Activated CD4-positive, alpha-beta memory T cell treated with anti-CD3 and anti-CD28 coated beads for 36 hours (primary cell): Measurements from ENCODE around the gene FGF1. TPM values are rescaled to one million over a fixed set of nuclear protein-coding genes. Genes with fewer than 3 reads are reported as not detected.
A peak's percentile ranks its signal among the peaks of the same experiment; 100 is the strongest.

ENCODE experiments used
- CTCF ChIA-PET: fragments of 350-600 bp; sonication (Branson Sonifier 250); formaldehyde crosslinking; loops from one replicate; lab custom pipeline; 2021; ENCODE audit warnings: antibody characterized with exemption, inconsistent platforms; lab: Charles Lee
- POLR2A ChIA-PET: fragments of 350-600 bp; sonication (Branson Sonifier 250); formaldehyde crosslinking; loops from one replicate; lab custom pipeline; 2021; ENCODE audit warnings: antibody characterized with exemption; lab: Charles Lee
- DNase-seq: peaks from one replicate; pipeline ENCODE4 v3.0.0-alpha.2; 2020
- H3K27ac Mint-ChIP-seq: one replicate; pipeline ENCODE4 v1.8.0; 2021; ENCODE audit warnings: mixed read lengths
- H3K27me3 Mint-ChIP-seq: one replicate; pipeline ENCODE4 v1.8.0; 2021; ENCODE audit warnings: mixed read lengths
- H3K36me3 Mint-ChIP-seq: one replicate; pipeline ENCODE4 v1.8.0; 2021; ENCODE audit warnings: mixed read lengths
- H3K4me1 Mint-ChIP-seq: one replicate; pipeline ENCODE4 v1.8.0; 2021; ENCODE audit warnings: low read depth, mixed read lengths
- H3K4me3 Mint-ChIP-seq: one replicate; pipeline ENCODE4 v1.8.0; 2021; ENCODE audit warnings: mild to moderate bottlenecking, mixed read lengths
- H3K9me3 Mint-ChIP-seq: one replicate; pipeline ENCODE4 v1.8.0; 2021; ENCODE audit warnings: mixed read lengths
- intact Hi-C: fragments of 100-400 bp; cut with micrococcal nuclease; formaldehyde crosslinking; loops from one replicate; pipeline ENCODE4 v1.15.1; 2023
- total RNA-seq, 2 experiments: library from RNA; stranded (reverse); gene quantifications; one replicate each; pipeline ENCODE4 v1.2.3, GENCODE V29; 2021

The FGF1 gene
- not detected for total RNA-seq

GRCh38 chr5:142685418-142686209 lies at the start of gene FGF1:
Gene FGF1 (minus strand): TSS chr5:142686090. CDS start chr5:142614127, 71,963 bp downstream.
- no peaks in the 10 kb centered on the region for H3K36me3 Mint-ChIP-seq
- no peak within 1 kb of the TSS for H3K27ac Mint-ChIP-seq
- H3K9me3 Mint-ChIP-seq = no peaks in the 10 kb centered on the region
- peaks cover 6% of the 10 kb centered on the region for H3K27me3 Mint-ChIP-seq
- DNase-seq = no peak
- H3K4me3 Mint-ChIP-seq = no peak within 1 kb of the TSS
- intact Hi-C loops = no loop called here
- ChIA-PET POLR2A (interaction anchor here (0.9 kb wide), 1 partner anchor 14 kb away, joined by 5 read pairs; no protein-coding TSS in a partner anchor), CTCF (interaction anchor here (0.7 to 2.8 kb wide), 4 partner anchors 13 to 32 kb away, joined by 3 to 8 read pairs (median 6); no protein-coding TSS in a partner anchor)
- H3K4me1 Mint-ChIP-seq = no peaks in the 10 kb centered on the region

- Mint-ChIP-seq H3K9me3 (no peaks in the 10 kb centered on the region), H3K27me3 (no peaks in the 10 kb centered on the region), H3K36me3 (no peaks in the 10 kb centered on the region), H3K27ac (no peak overlapping the region), H3K4me3 (no peak overlapping the region), H3K4me1 (peaks cover 7% of the 10 kb centered on the region)
- CTCF ChIA-PET = interaction anchor here (0.9 to 1.2 kb wide), 3 partner anchors 14 to 140 kb away, joined by 3 to 7 read pairs (median 4); no protein-coding TSS in a partner anchor
- DNase-seq = no peak
- intact Hi-C loops = no loop called here
- POLR2A ChIA-PET = no interaction called here
Observed at GRCh38 chr5:142727735-142728047, 41.8 kb upstream of the FGF1 start.

DNA sequence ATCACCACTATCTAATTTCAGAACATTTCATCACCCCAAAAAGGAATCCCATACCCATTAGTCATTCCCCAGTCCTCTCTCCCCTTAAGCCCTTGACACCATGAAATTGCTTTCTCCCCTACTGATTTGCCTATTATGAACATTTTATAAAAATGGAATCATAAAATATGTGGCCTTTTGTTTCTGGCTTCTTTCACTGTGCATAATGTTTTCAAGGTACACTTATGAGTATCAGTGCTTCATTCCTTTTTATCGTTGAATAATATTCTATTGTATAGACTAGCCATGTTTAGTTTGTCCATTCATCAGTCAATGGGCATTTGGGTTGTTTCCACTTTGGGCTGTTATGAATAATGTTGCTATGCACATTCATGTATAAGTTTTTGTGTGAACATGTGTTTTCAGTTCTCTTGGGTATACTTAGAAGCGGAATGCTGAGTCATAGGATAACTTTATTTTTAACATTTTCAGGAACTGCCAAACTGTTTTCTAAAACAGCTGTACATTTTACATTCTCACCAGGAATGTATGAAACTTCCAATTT lies 40.4 kb upstream of the FGF1 start:
- Mint-ChIP-seq H3K27me3 (no peaks in the 10 kb centered on the region), H3K4me3 (no peak overlapping the region), H3K27ac (no peak overlapping the region), H3K36me3 (no peaks in the 10 kb centered on the region), H3K4me1 (peaks cover 7% of the 10 kb centered on the region), H3K9me3 (no peaks in the 10 kb centered on the region)
- CTCF ChIA-PET = no interaction called here
- intact Hi-C loops = no loop called here
- POLR2A ChIA-PET = no interaction called here
- DNase-seq = no peak

DNA sequence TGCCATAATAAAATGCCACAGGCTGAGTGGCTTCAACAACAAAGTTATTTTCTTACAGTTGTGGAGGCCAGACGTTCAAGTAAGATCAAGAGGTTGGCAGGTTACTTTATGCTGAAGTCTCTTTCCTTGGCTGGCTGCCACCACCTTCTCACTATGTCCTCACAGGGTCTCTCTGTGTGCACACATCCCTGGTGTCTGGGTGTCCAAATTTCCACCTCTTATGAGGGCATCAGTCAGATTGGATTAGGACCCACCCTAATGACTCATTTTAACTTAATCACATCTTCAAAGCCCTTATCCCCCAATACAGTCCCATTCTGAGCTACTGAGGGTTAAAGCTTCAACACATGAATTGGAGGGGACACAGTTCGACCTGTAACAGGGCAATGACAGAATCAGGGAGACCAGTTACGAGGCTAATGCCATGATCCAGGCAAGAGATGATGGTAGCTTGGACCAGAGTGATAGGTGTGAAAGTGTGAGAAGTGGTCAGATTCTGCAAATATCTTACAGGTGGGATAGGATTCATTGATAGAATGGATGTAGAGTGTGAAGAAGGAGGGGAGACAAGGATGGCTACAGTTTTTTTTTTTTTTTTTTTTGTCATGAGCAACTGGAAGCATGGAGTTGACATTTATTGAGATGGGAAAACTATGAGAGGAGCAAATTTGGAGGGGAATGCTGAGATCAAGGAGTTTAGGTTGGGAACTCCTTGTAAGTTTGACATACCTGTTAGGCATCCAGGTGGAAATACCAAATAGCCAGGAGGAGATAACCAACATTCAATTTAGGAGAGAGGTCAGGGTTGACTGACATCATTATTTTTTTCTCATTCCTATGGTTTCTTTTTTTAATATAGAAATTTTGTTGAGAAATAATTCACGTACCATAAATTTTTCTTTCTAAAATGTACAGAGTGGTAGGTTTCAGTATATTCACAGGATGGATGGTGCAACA lies 39.6 kb upstream of the FGF1 start:
- H3K27ac Mint-ChIP-seq = no peak overlapping the region
- intact Hi-C loops = no loop called here
- ChIA-PET POLR2A (no interaction called here), CTCF (interaction anchor here (5.1 kb wide), 1 partner anchor 12 kb away, joined by 41 read pairs; no protein-coding TSS in a partner anchor)
- no peaks in the 10 kb centered on the region for H3K27me3 Mint-ChIP-seq
- H3K4me3 Mint-ChIP-seq = no peak overlapping the region
- no peaks in the 10 kb centered on the region for H3K36me3 Mint-ChIP-seq
- H3K4me1 Mint-ChIP-seq = peaks cover 7% of the 10 kb centered on the region
- H3K9me3 Mint-ChIP-seq = no peaks in the 10 kb centered on the region
- DNase-seq = no peak

DNA sequence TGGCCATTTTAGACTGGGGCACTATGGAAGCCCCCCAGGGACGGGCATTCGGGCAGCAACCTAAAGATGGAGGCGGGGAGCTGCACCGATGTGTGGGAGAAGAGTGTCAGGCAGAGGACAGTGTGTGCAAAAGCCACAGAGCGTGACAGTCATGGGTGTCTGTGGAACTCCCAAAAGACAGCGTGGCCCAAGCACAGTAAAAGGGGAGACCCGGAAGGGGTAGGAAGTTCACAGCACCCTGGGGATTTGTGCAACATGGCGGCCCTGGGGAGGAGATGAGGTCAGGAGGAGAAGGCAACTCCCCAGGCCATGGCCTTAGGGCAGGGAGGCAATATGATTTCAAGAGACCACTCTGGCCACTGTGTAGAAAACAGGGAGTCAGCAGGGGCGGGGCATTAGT lies 38.9 kb upstream of the FGF1 start:
- DNase-seq = no peak
- POLR2A ChIA-PET = no interaction called here
- Mint-ChIP-seq H3K27ac (no peak overlapping the region), H3K36me3 (no peaks in the 10 kb centered on the region), H3K27me3 (no peaks in the 10 kb centered on the region), H3K4me1 (peaks cover 7% of the 10 kb centered on the region), H3K4me3 (no peak overlapping the region), H3K9me3 (no peaks in the 10 kb centered on the region)
- intact Hi-C loops = no loop called here
- CTCF ChIA-PET = interaction anchor here (5.1 kb wide), 1 partner anchor 11 kb away, joined by 41 read pairs; no protein-coding TSS in a partner anchor

DNA sequence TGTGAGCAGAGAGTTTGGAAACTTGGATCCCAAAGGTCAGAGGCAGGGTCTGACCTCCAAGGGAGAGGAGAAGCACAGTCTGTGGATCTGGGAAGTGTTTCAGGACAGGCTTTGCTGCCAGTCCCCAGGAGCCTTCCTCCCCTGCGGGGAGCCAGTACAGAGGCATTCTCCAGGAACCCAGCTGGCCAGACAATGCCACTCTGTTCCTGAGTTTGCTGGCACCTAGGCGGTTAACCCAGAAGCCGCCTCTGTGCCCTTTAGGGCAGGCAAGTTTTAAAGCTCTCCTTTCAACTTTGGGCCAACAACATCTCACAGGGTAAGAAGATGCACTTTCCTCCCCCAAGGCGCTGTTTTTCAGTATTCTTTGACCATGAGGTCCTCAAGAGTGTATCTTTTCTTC lies 37.0 kb upstream of the FGF1 start:
- H3K4me1 Mint-ChIP-seq = peaks cover 7% of the 10 kb centered on the region
- H3K27ac Mint-ChIP-seq = no peak overlapping the region
- H3K4me3 Mint-ChIP-seq = no peak overlapping the region
- no peaks in the 10 kb centered on the region for H3K27me3 Mint-ChIP-seq
- no peaks in the 10 kb centered on the region for H3K36me3 Mint-ChIP-seq
- no peak for DNase-seq
- CTCF ChIA-PET = interaction anchor here (0.9 to 5.1 kb wide), 6 partner anchors 9 to 165 kb away, joined by 3 to 41 read pairs (median 6); no protein-coding TSS in a partner anchor
- H3K9me3 Mint-ChIP-seq = no peaks in the 10 kb centered on the region
- POLR2A ChIA-PET = no interaction called here
- intact Hi-C loops = no loop called here

DNA sequence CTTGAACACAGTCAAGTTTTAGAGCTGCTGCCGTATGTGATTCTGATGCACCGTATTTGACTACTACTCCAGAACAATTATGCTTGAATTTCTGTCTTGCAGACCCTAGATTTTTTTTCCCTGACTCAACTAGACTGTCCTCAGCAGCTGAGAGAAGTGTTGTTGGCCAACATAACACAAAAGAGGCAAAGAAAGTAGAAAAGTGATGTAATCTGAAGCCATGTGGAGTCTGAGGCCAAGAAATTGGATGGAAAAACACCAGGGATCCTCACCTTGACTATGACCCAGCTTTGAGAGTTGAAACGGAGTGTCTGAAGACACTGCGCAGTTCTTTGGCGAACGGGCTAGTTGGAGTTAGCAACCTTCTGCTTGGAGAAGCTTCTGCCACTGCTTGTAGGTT lies 36.3 kb upstream of the FGF1 start:
- intact Hi-C loops = no loop called here
- no peak for DNase-seq
- H3K9me3 Mint-ChIP-seq = no peaks in the 10 kb centered on the region
- no peaks in the 10 kb centered on the region for H3K36me3 Mint-ChIP-seq
- no peaks in the 10 kb centered on the region for H3K27me3 Mint-ChIP-seq
- peaks cover 7% of the 10 kb centered on the region for H3K4me1 Mint-ChIP-seq
- no peak overlapping the region for H3K27ac Mint-ChIP-seq
- ChIA-PET CTCF (interaction anchor here (2.9 to 10.5 kb wide), 4 partner anchors 8 to 166 kb away, joined by 16 to 246 read pairs (median 40); no protein-coding TSS in a partner anchor), POLR2A (no interaction called here)
- no peak overlapping the region for H3K4me3 Mint-ChIP-seq

DNA sequence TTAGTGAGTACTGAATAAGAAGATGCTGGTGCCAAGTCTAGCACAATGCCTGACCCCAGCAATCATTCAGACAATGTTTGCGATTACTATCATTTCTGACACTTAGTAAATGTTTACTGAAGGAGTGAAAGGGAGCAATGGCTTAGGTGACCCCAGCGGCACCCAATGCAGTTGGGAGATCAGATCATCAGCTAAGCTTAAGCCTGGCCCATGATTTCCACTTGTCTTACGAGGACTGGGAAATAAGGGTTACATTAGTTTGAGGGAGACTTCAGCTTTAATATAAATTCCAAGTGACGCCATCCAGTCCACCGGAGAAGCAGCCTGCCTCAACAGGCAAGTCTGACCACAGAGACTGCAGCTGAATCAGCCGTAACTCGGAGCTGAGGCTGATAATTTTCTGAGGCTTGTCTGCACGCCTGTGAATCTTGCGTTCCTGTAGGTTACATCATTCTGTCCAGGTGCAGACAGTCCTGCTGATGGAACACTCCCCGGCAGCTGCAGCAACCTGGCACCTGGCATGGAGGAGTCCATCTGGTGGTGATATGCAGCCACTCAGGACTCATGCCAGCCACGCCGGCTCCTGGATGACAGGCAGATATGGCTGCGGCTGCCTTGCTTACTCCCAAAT lies 34.9 kb upstream of the FGF1 start:
- Mint-ChIP-seq H3K36me3 (no peaks in the 10 kb centered on the region), H3K4me1 (no peaks in the 10 kb centered on the region), H3K4me3 (no peak overlapping the region), H3K27me3 (no peaks in the 10 kb centered on the region), H3K9me3 (no peaks in the 10 kb centered on the region), H3K27ac (no peak overlapping the region)
- intact Hi-C loops = no loop called here
- ChIA-PET POLR2A (no interaction called here), CTCF (interaction anchor here (1.0 to 10.5 kb wide), 5 partner anchors 7 to 168 kb away, joined by 3 to 246 read pairs (median 40); no protein-coding TSS in a partner anchor)
- DNase-seq = no peak

- intact Hi-C loops = no loop called here
- DNase-seq = no peak
- Mint-ChIP-seq H3K27ac (no peak overlapping the region), H3K27me3 (peaks cover 2% of the 10 kb centered on the region), H3K4me1 (no peaks in the 10 kb centered on the region), H3K4me3 (no peak overlapping the region), H3K9me3 (no peaks in the 10 kb centered on the region), H3K36me3 (no peaks in the 10 kb centered on the region)
- CTCF ChIA-PET = interaction anchor here (1.5 to 10.5 kb wide), 7 partner anchors 21 to 168 kb away, joined by 4 to 246 read pairs (median 40); no protein-coding TSS in a partner anchor
- POLR2A ChIA-PET = no interaction called here
Observed at GRCh38 chr5:142719836-142720370, 34.0 kb upstream of the FGF1 start.

DNA sequence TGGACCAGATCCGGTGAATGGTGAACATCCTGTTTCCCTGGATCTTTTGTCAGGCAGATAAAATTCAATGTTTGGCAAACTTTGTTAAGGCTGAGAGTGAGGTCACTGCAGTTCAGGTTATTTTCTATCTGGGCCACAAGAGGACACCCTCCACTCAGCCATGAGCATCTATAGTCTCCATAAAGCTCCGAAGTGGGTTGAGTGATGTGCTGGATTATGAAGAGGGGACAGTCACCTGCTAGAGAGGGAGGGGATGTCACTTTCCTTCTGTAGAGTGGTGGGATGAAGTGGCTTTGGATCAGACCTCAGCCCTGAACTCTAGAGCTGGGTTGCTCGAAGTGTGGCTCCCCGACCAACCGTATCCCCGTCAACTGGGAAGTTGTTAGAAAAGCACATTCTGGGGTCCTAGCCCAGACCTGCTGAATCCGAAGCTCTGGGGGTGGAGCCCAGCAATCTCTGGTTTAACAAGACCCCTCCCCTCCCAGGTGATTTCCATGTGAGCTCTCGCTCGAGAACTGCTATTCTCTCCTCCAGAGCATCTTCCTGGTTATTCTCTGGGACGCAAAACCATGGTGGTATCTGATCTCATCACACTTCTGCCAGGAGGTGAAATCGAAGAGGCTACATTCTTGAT lies 31.8 kb upstream of the FGF1 start:
- DNase-seq = peak; percentile 31
- H3K4me1 Mint-ChIP-seq = peaks cover 7% of the 10 kb centered on the region

More for the DNA sequence above, 31.8 kb upstream of the FGF1 start:
- Mint-ChIP-seq H3K27ac (no peak overlapping the region), H3K27me3 (peaks cover 2% of the 10 kb centered on the region), H3K4me3 (no peak overlapping the region), H3K36me3 (no peaks in the 10 kb centered on the region), H3K9me3 (no peaks in the 10 kb centered on the region)
- ChIA-PET POLR2A (no interaction called here), CTCF (interaction anchor here (0.6 to 10.5 kb wide), 18 partner anchors 13 to 217 kb away, joined by 3 to 246 read pairs (median 4); partner anchors contain the start of genes ARHGAP26 and FGF1)
- intact Hi-C loops = loop anchor here (1.0 kb wide), 2 partner anchors 150 to 171 kb away; no protein-coding TSS in a partner anchor
